DMS53 treated with DMSO at 0.1 percent for 48 hours (cell line): ENCODE results near the gene TIAM2.
A peak's percentile ranks its signal among the peaks of the same experiment; 100 is the strongest.
"Not testable (repeated sequence)": the region's sequence is repeated elsewhere in the genome, so short reads cannot be mapped to it uniquely, and the experiment has no call there.

Experiments
- DNase-seq: peaks from one replicate; lab custom pipeline; 2025; ENCODE audit not compliant: unreplicated experiment; lab: John Stamatoyannopoulos, UW

TIAM2 gene

DNA sequence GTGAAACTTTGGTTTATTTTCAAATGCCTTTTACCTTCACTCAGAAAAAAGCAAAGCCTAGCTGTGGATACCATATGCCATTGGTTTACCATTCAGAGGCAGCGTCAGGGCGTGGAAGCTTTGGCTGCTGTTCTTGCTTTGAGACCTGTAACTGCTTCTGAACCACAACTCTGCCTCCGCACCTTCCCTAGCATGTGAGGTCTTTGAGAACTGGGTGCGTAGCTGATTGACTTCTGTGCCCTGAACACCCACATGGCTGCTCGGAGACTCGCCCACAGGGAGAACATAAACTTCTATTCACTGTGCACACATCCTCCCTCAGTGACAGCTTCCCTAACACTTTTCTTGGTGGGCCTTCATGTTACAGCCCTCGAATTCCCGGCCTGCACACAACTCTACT is 257.5 kb downstream of the TIAM2 start:
- no peak for DNase-seq

DNA sequence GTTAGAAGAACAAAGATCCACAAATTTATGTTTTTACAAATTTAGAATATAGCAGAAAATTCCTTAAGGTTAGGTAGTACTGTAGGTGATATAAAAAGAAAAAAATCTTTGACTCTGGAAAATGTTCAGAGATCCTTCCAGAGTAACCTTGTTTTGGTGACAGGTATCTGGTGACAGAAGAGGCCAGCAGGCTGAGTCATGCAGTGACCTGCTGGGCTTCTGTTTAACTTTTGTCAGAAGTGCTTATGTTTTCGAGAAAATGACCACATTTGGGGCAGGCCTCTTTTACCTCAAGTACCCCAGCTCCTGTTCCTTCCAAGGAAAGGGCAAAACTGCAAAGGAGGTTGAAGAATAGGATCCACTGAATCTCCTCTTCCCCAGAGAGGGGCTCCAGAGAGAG is 258.2 kb downstream of the TIAM2 start:
- DNase-seq, result peak; percentile 8

DNA sequence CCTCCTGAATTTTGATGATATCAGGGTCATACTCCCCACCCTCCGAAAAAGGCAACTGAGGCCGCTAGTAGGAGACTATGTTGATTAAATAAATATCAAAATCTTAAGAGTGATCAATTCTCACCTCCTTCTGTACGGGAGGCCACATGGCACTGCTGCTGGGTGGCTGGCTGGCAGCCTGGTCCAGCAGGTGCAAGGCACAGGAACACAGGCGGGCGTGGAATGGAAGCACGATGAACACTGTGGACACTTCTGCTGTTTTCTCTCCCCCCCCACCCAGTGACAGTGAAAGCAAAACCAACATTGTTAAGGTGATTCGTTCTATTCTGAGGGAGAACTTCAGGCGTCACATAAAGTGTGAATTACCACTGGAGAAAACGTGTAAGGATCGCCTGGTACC is 259.0 kb downstream of the TIAM2 start:
- no peak for DNase-seq

DNA sequence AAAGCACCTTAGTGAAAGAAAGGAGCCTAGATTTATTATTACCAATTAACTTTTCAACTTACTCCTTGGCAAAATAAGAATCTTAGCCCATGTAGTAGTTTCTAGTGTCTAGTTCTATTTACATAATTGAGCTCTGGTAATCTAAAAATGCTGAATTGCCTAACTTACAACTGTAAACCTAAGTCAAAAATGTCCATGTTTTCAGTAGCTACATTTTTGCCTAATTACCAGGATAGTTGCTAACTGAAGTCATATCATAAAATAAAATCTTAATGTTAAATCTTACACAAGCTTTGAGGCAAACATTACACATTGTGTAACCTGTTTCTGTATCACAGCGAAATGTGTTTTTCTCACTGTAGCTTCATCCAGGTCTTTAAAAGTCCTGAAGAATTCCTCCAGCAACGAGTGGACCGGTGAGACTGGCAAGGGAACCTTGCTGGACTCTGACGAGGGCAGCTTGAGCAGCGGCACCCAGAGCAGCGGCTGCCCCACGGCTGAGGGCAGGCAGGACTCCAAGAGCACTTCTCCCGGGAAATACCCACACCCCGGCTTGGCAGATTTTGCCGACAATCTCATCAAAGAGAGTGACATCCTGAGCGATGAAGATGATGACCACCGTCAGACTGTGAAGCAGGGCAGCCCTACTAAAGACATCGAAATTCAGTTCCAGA is 261.1 kb downstream of the TIAM2 start:
- DNase-seq, result no peak

DNA sequence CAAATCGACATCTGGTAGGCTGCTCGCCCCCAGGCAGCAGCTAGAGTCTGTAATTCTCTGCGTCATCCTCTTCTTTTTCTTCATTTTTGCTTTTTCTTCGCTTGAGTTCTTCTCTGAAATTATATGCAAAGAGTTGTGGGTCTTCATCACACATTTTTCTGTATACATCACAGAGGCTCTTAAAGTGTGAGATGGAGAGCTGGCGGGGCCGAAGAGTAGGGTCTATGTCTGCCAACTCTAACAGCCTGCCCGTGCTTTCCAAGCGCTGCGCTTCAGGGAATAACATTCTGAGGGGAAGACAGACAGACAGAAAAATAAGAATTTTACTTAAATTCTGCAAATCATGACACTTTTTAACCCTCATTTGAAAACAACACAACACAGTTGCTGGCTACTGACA is 262.7 kb downstream of the TIAM2 start:
- no peak for DNase-seq

DNA sequence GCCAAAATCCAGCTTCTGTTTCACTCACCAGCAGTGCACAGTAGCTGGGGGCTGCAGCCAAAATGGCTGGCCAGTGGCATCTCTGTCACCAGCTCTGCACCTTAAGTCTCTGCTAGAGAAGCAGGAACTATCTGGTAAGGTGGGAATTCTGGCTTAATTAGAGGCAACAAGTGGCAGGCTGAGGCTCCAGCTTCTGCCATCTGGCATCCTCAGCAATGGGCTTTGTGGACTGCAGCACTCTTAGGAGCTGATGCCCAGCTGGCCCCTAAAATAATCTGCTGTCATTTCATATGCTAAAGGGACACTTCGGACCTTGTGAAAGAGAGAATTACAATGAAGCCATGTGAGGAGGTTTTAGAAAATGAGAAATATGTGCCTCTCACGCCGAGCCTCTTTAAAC is 264.1 kb downstream of the TIAM2 start:
- no peak for DNase-seq

DNA sequence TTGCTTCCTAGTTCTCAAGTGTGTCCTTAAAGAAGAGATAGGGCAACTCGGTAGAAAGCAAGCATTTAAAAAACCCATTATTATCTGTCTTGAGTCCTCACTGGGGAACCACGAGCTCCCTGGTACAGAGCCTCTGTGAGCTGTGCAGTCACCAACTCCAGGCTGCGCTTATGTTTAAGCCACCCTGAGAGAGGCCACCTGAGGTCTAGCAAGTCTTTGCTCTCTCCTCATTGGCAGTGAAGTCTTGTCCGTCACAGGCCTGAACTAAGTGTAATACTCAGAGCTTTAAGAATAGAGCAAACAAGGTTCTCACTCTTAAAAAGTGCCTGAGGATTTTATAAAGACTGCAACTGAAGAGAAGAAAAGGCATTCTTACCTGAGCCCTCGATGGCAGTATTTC is 264.8 kb downstream of the TIAM2 start:
- no peak for DNase-seq

DNA sequence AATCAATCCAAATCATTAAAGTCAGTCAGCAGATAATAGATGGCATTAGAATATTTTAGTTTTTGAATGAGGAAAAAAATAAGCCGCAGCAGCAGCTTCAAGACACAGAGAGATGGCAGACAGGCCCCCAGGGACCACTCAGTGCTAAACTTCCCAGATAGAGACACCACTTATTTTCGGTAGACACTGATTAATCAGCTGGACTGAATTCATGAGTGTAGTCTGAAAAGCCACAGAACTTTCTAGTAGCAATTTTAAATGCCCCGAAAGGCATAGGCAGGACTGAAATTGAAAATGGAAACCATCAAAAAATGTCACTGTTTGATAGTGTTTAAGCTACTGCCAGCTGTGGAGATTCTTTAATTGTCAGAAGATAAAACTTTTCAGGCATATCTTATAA is 265.6 kb downstream of the TIAM2 start:
- no peak for DNase-seq

DNA sequence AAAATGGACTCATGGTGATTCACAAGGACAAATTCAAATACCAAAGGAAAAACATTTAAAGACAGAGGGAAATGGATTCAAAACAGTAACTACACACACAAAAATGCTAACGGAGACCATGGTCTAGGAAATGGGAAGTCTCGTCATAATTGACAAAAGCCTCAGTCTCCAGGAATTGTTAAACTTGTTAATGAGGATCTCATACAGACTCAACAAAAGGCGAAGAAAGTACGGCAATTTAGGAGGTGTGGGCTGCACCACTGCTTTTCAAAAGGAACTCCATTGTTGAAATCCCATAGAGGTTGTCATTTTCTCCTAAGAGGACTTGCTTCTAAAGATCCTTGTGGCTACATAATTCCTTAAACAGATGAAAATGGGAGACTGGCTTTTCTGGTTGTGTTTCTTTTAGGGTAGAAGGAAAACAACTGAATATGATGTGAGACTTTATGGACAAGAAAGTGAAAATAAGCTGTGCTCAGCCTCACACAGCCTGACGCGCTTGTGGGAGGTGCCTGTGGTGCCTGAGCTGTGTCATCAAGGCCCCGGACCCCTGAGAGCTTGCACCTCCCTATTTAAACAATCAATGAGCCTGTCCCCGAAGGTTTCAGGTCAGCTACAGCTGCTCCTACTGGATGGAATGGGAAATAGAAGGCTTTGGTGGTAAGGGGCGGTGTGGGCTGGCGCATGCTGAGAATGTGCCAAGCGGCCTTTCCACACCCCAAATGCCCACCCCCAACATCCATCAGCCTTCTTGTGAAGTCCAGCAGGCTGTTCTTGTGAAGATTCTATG is 266.2 kb downstream of the TIAM2 start:
- no peak for DNase-seq

DNA sequence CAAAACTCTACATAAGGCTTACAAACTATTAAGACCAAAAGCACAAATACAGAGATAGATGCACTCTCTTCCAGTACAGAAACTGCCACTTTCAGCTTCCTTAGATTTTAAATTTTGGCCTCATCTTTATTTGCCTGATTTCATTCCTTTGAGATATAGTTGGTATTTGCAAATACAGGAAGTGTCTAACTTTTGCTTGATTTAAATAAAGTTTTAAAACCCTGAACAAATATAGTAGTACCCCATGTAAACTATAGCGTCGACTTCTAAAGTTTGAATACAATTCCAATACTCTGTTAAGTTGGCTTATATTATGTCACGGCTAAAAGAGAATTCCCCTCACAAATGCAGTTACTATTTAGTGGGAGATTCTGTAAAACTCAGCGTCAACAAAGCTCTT is 267.5 kb downstream of the TIAM2 start:
- DNase-seq, result no peak

DNA sequence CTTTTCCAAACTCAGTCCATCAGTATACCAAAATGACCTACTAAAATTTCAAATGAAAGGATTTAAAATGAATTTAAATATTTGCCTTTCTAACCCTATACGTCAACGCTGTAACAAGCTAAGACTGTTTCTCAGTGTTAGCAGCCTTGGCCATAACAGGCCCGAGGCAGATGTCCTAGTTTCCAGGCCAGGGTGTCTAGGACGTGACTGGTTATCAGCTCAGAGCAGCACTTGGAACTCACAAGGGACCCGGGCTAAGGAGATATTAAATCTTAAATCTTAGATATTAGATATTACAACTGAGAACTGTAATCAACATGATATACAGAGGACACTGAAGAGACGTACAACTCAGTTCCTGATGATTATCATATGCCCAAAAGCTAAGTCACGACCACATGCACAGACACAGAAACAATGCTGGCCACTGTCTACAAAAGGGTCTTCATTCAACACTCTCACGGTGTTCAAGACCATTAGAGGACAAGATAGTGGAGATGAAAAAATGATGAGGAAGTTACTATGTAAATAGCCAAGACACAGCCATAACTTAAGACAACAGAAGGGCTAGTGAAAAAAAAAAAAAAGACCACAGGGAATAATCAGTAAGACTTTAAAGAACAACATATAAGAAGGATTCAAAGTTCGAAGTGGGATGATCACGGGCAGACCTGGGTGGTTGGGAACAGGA is 268.4 kb downstream of the TIAM2 start, which contains the start of gene CLDN20:
Gene CLDN20 (plus strand): TSS at position 641 of the 691 bp plus-strand sequence. CDS start 11,707 bp downstream, outside the sequence.
- DNase-seq, result no peak

DNA sequence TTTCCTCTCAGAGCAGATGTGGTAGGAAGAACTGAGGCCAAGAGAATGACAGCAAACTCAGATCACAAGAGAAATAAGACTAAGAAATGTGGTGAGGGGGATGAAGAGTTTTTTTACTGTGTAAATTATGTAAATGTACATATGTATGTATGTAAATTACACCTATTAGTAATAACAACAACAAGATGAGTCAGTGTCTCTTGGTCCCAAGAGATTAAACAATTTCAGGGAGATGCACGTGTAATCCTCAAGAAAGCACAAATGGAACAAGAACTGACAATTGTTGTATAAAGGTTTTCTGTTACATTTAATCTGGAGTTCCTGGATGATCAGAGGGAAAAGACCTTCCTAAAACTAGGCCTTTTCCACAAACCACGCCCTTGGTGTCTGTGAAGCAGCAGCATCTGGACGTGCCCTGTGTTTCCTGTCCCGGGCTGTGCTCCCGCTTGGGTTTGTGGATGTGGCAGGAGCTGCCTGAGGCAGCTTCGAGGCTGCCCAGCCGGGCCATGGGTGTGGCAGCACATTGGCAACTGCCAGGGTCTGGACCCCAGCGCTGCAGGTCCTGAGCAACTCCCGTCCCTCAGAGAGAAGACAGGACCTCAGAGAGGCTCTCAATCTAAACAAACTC is 269.7 kb downstream of the TIAM2 start:
- no peak for DNase-seq

DNA sequence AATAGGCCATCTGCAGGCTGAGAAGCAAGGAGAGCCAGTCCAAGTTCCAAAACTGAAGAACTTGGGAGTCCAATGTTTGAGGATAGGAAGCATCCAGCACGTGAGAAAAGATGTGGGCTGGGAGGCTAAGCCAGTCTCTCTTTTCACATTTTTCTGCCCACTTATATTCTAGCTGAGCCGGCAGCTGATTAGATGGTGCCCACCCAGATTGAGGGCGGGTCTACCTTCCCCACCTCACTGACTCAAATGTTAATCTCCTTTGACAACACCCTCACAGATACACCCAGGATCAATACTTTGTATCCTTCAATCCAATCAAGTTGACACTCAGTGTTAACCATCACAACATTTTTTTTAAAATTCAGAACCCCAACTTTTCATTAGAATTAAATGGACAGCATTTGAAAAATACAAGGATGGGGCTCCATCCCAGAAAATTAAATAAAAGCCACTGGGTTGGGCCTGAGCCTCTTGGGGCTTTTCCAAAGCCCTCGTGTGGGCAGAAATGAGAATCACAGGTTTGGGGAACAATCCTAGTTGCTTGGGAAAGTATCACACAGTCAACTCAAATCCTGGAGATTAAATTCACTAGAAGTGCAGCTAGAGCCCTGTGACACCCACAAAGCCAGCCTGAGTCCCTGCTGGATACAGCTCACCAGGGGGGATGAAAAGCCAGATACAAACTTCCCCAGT is 270.9 kb downstream of the TIAM2 start:
- no peak for DNase-seq

DNA sequence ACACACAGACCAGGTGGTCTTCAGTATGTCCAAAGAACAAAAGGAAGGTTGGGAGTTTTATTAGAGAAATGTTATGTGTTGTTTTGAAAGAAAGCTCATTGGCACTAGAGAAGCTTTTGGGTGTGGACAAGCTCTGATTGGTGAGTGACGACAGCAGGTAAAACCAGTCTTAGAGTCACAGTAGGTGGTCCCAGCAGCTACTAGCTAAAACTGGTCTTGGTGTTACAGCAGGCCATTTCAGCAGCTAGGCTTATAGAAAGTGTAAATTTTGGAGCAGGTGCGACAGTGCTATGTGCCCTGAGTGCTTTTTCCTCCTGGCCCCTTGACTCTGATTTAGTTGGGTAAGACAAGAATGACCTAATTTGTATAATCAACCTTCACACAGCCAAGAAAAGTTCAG is 272.3 kb downstream of the TIAM2 start:
- no peak for DNase-seq

DNA sequence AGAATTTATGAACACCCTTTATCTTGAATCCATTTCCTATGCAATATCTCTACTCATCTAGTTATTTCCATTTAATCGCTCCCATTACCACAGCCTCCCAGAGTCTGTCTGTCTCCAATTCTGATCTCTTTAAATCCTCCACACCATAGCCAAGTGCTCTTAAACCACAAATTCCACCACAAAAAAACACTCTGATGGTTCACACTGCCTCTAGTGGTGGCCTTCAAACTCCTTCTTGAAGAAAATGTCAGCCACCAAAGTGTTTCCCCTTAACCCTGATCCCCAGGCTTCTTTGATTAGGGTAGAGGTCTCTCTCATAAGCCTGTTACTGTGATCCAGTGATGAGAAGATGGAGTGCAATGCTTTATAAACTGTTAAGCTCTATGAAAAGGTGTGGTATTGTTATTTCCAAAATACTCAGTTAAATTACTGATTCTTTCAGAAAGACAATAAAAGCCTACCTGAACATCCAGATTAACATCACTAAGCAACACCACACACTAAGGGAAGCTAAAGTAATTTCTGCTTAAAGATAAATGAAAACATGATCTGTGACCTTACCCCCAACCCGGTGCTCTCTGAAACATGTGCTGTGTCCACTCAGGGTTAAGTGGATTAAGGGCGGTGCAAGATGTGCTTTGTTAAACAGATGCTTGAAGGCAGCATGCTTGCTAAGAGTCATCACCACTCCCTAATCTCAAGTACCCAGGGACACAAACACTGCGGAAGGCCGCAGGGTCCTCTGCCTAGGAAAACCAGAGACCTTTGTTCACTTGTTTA is 273.2 kb downstream of the TIAM2 start:
- DNase-seq, result not testable (repeated sequence)

DNA sequence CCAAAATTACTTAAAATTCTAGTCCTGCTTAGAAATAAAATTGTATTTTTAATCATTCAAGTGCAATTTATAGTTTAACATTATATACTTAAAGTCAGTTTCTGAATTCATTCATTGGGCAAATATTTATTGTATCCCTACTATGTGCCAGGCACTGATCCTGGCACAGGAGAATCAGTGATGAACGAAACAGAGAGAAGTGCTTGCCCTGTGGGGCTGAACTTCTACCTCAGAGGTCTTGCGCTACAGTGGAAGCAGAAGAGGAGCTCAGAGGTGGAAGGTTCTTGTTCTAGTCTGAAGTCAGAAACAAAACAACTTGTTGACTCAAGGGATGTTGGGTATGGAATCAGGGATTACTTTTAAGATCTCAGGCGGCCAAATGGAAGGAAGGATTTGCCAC is 274.6 kb downstream of the TIAM2 start:
- DNase-seq, result no peak

DNA sequence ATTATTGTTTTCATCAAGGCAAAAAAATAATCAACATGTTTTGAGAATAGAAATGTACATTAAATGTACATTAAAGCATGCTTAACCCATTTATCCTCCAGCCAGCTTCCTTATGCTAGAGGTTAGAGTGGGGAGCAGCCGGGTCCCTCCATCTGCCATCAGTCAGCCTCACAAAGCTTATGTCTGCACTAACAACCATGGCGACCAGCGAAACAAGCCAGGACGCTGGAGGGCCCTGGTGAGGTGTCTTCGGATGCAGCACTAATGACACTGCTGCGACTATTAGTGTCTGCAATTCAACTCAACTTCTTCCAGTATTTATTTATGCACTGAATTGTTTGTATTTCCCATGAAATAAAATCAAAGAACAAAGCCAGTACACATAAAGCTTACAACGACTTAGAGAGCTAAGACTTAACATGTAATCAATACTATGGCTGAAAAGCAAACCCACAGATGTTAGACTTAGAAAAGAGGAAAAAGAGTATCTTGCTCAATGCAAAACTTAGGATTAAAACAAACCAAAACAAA is 275.5 kb downstream of the TIAM2 start:
- no peak for DNase-seq

DNA sequence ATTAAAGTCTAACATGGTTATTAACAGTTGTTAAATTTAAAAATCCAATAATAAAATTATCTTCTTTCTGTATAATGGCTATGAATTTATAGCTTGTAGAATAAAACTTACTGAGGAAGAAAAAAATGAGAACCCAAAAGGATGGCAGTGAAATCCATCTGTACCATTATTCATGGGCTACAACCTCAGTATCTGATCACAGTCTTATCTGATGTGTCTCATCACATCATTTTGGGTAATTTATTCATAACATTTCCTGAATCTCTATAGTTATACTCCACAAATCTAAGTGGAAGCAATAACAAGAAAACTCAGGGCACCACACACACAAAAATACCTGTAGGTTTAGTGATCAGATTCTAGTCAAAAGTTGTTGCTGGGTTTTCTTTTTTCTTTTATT is 276.0 kb downstream of the TIAM2 start:
- no peak for DNase-seq

DNA sequence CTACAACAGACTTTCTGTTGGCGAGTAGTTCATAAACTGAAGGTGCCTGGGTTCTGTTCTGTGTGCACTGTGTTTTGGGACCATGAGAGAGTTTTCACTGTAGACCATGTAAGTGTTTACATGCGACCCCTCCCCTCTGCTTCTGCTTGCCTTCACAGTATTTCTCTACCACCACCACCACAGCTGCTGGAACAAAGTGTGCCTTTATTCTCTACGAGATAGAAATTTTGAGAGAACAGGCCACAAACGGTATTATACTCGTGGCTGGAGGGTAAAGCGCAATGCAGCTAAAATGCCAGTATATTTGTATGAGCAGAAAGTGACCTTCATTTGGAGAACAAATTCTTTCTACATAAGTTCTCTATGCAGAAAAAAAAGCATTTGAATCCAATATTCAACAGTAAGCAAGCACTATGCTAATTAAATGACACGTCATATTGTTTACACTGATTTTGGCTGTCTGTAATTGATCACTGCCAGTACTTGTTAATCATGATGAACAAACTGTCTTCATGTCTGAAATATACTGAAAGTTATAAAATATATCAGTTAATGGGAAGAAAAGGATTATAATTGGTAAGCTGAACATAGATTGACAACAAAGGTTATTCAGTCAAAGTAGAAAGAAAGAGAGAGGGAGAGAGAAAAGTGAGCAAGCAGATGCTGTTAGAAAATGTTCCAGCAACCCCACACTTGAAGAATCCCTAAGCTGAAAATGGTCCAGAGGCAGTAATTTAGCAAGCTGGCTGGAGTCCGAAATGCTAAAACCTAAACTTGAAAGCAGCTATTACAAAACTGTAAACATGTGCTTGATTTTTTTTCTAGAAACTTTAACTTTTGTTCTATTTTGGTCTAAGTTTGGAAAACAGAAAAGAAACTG is 277.5 kb downstream of the TIAM2 start:
- no peak for DNase-seq
